T-helper 1 cell treated with Interleukin-12 subunit alpha and Interleukin-12 subunit beta and Interleukin-4 antibody, amounts not matched to agents 30 μg/mL and 1 μg/mL, for 36 hours (primary cell): ENCODE measurements around the gene HSD17B11.
"Not testable (repeated sequence)": the region's sequence is repeated elsewhere in the genome, so short reads cannot be mapped to it uniquely, and the experiment has no call there.

Experiments
- H3K27ac Mint-ChIP-seq: one replicate; pipeline ENCODE4 v1.8.0; 2021; ENCODE audit warnings: mild to moderate bottlenecking, mixed read lengths
- H3K27me3 Mint-ChIP-seq: one replicate; pipeline ENCODE4 v1.8.0; 2021; ENCODE audit warnings: low read depth, mixed read lengths
- H3K36me3 Mint-ChIP-seq: one replicate; pipeline ENCODE4 v1.8.0; 2021; ENCODE audit warnings: low read depth, mixed read lengths
- H3K4me1 Mint-ChIP-seq: one replicate; pipeline ENCODE4 v1.8.0; 2021; ENCODE audit warnings: low read depth, mixed read lengths
- H3K4me3 Mint-ChIP-seq: one replicate; pipeline ENCODE4 v1.8.0; 2021; ENCODE audit warnings: mild to moderate bottlenecking, moderate library complexity, mixed read lengths
- H3K9me3 Mint-ChIP-seq: one replicate; pipeline ENCODE4 v1.8.0; 2021; ENCODE audit warnings: mixed read lengths

Gene HSD17B11, protein sequence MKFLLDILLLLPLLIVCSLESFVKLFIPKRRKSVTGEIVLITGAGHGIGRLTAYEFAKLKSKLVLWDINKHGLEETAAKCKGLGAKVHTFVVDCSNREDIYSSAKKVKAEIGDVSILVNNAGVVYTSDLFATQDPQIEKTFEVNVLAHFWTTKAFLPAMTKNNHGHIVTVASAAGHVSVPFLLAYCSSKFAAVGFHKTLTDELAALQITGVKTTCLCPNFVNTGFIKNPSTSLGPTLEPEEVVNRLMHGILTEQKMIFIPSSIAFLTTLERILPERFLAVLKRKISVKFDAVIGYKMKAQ

DNA sequence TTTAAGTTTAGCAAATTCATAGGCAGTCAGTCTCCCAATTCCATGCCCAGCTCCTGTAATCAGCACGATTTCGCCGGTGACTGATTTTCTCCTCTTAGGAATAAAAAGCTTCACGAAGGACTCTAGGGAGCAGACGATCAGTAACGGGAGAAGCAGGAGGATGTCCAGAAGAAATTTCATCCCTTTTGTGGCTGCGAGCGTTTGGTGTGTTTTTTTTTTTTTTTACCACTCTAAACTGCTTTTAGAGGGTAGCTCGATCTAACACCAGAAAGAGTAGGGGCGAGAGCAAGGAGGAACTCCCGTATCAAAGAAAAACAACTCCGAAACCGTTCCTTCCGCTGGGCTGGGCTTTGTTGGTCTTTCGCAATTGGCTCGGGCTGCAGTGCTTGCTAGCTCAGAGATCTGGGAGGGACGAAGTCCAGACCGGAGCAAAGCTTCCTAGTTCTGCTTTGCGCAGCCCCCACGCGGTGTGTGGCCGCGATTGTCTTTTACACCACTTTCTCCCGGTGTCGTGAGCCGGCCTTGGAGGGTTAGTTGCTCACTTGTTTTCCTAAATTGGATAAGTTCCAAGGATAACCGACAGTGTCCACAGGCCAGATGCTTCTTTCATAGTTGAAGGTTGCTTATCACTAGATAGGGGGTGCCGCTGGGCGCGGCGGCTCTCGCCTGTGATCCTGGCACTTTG, at the start of gene HSD17B11:
HSD17B11 (minus strand) TSS at position 298 of the 685 bp plus-strand sequence; CDS start at position 180, 118 bp downstream.
- Mint-ChIP-seq H3K4me1 (peaks cover 38% of the 10 kb centered on the region), H3K36me3 (peaks cover 5% of the 10 kb centered on the region), H3K9me3 (no peaks in the 10 kb centered on the region), H3K4me3 (peak within 1 kb of the TSS; percentile 97), H3K27me3 (peaks cover 11% of the 10 kb centered on the region), H3K27ac (peak within 1 kb of the TSS; percentile 78)

DNA sequence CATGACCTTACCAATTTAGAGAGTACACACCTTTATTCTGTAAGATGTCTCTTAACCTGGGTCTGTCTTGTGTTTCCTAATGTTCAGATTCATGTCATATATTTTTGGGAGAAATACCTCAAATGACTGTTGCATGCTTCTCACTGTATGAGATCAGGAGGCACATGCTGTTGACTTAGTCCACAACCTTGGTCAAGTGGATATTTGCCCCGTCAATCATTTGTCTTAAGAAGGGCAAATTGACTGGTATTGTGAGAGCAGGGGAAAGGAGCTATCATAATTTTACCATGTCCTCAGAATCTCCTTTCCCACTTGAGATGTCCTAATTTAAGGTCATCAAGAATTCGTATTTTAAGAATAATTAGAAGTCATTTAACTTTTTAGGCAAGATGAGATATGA, 42.4 kb upstream of the HSD17B11 start:
- Mint-ChIP-seq H3K27me3 (no peaks in the 10 kb centered on the region), H3K27ac (no peak overlapping the region), H3K4me3 (no peak overlapping the region), H3K4me1 (no peaks in the 10 kb centered on the region), H3K36me3 (peaks cover 3% of the 10 kb centered on the region), H3K9me3 (no peaks in the 10 kb centered on the region)

GRCh38 chr4:87430038-87430437, 39.0 kb upstream of the HSD17B11 start:
- H3K27me3 Mint-ChIP-seq = no peaks in the 10 kb centered on the region
- no peaks in the 10 kb centered on the region for H3K9me3 Mint-ChIP-seq
- no peak overlapping the region for H3K4me3 Mint-ChIP-seq
- no peak overlapping the region for H3K27ac Mint-ChIP-seq
- H3K4me1 Mint-ChIP-seq = peaks cover 2% of the 10 kb centered on the region
- H3K36me3 Mint-ChIP-seq = no peaks in the 10 kb centered on the region

DNA sequence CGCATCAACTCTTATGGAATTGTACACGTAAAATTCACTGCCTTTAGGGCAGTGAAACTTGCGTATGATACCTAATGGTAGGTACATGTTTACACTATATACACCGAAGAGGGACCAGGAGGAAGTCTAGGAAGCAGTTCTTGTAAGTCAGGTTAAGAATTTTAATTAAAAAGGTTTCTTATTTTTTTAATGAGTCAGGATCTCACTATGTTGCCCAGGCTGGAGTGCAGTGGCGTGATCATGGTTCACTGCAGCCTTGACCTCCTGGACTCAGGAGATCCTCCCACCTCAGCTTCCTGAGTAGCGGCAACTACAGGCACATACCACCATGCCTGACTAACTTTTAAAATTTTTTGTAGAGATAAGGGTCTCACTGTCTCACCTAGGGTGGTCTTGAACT, 38.0 kb upstream of the HSD17B11 start:
- Mint-ChIP-seq H3K36me3 (no peaks in the 10 kb centered on the region), H3K27ac (no peak overlapping the region), H3K9me3 (no peaks in the 10 kb centered on the region)

GRCh38 chr4:87427518-87427868, 36.5 kb upstream of the HSD17B11 start:
- Mint-ChIP-seq H3K9me3 (no peaks in the 10 kb centered on the region), H3K36me3 (no peaks in the 10 kb centered on the region), H3K4me1 (peaks cover 13% of the 10 kb centered on the region), H3K27ac (no peak overlapping the region), H3K27me3 (no peaks in the 10 kb centered on the region), H3K4me3 (no peak overlapping the region)

More for the DNA sequence above, 38.0 kb upstream of the HSD17B11 start:
- peaks cover 5% of the 10 kb centered on the region for H3K4me1 Mint-ChIP-seq
- no peaks in the 10 kb centered on the region for H3K27me3 Mint-ChIP-seq
- H3K4me3 Mint-ChIP-seq = no peak overlapping the region

- H3K4me1 Mint-ChIP-seq = peaks cover 14% of the 10 kb centered on the region
- H3K9me3 Mint-ChIP-seq = no peaks in the 10 kb centered on the region
- H3K27me3 Mint-ChIP-seq = no peaks in the 10 kb centered on the region
- no peak overlapping the region for H3K4me3 Mint-ChIP-seq
- peaks cover 1% of the 10 kb centered on the region for H3K36me3 Mint-ChIP-seq
- H3K27ac Mint-ChIP-seq = no peak overlapping the region
These were observed 36.0 kb upstream of the HSD17B11 start for GRCh38 chr4:87426865-87427517.

GRCh38 chr4:87425711-87426110, 34.7 kb upstream of the HSD17B11 start:
- H3K27ac Mint-ChIP-seq = no peak overlapping the region
- peaks cover 19% of the 10 kb centered on the region for H3K4me1 Mint-ChIP-seq
- H3K9me3 Mint-ChIP-seq = no peaks in the 10 kb centered on the region
- peaks cover 1% of the 10 kb centered on the region for H3K36me3 Mint-ChIP-seq
- H3K27me3 Mint-ChIP-seq = no peaks in the 10 kb centered on the region
- H3K4me3 Mint-ChIP-seq = no peak overlapping the region

DNA sequence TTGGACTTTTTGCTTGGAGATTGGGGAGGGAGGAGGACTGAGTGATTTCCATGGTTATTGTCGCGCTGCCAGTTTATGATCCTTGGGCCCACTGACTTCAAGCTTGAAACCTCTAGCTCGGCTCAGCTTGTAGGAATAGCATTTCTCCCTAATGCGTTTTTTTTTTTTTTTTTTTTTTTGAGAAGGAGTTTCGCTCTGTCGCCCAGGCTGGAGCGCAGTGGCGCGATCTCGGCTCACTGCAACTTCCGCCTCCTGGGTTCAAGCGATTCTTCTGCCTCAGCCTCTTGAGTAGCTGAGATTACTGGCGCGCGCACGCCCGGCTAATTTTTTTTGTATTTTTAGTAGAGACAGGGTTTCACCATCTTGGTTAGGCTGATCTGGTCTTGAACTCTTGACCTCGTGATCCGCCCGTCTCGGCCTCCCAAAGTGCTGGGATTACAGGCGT, 33.1 kb upstream of the HSD17B11 start:
- H3K36me3 Mint-ChIP-seq, H3K9me3 Mint-ChIP-seq, H3K27ac Mint-ChIP-seq, H3K27me3 Mint-ChIP-seq: not testable (repeated sequence)
- peaks cover 19% of the 10 kb centered on the region for H3K4me1 Mint-ChIP-seq
- peak overlapping the region; percentile 82 for H3K4me3 Mint-ChIP-seq

GRCh38 chr4:87423317-87424098, 32.5 kb upstream of the HSD17B11 start:
- Mint-ChIP-seq H3K27ac (peak overlapping the region; percentile 55), H3K27me3 (no peaks in the 10 kb centered on the region), H3K36me3 (peaks cover 1% of the 10 kb centered on the region), H3K4me1 (peaks cover 19% of the 10 kb centered on the region), H3K9me3 (no peaks in the 10 kb centered on the region), H3K4me3 (peak overlapping the region; percentile 99)

- H3K4me1 Mint-ChIP-seq = peaks cover 17% of the 10 kb centered on the region
- H3K27ac Mint-ChIP-seq = peak within 1 kb of the TSS; percentile 98
- H3K4me3 Mint-ChIP-seq = peak within 1 kb of the TSS; percentile 99
- H3K36me3 Mint-ChIP-seq = peaks cover 1% of the 10 kb centered on the region
- no peaks in the 10 kb centered on the region for H3K9me3 Mint-ChIP-seq
- no peaks in the 10 kb centered on the region for H3K27me3 Mint-ChIP-seq
These were observed 31.4 kb upstream of the HSD17B11 start, which contains the start of gene NUDT9 for GRCh38 chr4:87422104-87423052. TSS of gene NUDT9 (plus strand) at chr4:87422573. CDS start at chr4:87422906, 333 bp downstream.

DNA sequence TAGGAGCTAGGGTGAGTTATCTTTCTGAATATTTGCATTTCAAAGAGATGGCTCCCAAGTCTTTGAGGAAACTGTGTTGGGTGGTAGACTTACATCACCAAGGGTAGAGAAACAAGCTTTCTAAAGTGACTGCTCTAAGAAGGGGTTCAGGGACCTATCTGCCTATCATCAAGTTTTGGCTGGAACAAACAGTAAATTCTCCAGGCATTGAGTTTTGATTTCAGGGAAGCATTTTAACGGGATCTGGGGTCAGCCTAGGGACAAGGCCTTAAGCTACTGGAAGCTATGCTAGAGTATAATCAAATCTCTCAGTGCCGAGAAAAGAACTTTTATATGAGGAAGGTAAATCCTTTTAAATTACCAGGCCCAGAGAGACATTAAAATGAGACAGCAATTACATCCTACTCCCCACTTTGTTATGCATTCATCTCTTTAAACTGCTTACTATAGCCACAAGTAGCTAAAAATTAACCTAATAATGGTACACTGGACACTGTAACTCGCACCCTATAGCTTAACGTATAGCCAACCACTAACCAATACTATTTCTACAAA, 29.4 kb upstream of the HSD17B11 start:
- H3K4me1 Mint-ChIP-seq = peaks cover 17% of the 10 kb centered on the region
- peaks cover 1% of the 10 kb centered on the region for H3K36me3 Mint-ChIP-seq
- H3K9me3 Mint-ChIP-seq = no peaks in the 10 kb centered on the region
- H3K27ac Mint-ChIP-seq = no peak overlapping the region
- H3K4me3 Mint-ChIP-seq = no peak overlapping the region
- no peaks in the 10 kb centered on the region for H3K27me3 Mint-ChIP-seq

- H3K4me3 Mint-ChIP-seq = peak overlapping the region; percentile 17
- H3K9me3 Mint-ChIP-seq = no peaks in the 10 kb centered on the region
- H3K27me3 Mint-ChIP-seq = no peaks in the 10 kb centered on the region
- no peak overlapping the region for H3K27ac Mint-ChIP-seq
- H3K4me1 Mint-ChIP-seq = peaks cover 17% of the 10 kb centered on the region
- peaks cover 1% of the 10 kb centered on the region for H3K36me3 Mint-ChIP-seq
These were observed 28.7 kb upstream of the HSD17B11 start for GRCh38 chr4:87419578-87420249.

DNA sequence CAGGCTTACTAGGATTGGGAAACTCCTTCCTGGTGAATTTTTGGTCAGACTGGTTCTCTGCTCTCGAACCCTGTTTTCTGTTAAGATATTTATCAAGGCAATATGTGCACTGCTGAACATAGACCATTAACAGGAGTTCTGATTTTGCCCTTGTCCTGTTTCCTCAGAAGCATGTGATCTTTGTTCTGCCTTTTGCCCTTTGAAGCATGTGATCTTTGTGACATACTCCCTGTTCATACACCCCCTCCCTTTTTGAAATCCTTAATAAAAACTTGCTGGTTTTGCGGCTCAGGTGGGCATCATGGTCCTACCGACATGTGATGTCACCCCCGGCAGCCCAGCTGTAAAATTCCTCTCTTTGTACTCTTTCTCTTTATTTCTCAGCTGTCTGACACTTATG, 27.4 kb upstream of the HSD17B11 start:
- H3K27me3 Mint-ChIP-seq, H3K36me3 Mint-ChIP-seq, H3K27ac Mint-ChIP-seq, H3K9me3 Mint-ChIP-seq, H3K4me3 Mint-ChIP-seq, H3K4me1 Mint-ChIP-seq: not testable (repeated sequence)
